ENCODE data around the gene HTR2C.

The HTR2C gene

GRCh38 chrX:114766541-114766940 is 182.7 kb downstream of the HTR2C start:
- TF ChIP-seq POLR2A (IDR thresholded peaks at IDR 0.05; ENCODE audit: low read depth, low read length) (no peak), TAF1 (IDR thresholded peaks at IDR 0.05; ENCODE audit: borderline replicate concordance, low read depth, low read length) (no peak), POLR2AphosphoS5 (IDR thresholded peaks at IDR 0.05; ENCODE audit: low read depth, low read length) (no peak)

GRCh38 chrX:114774691-114775090 is 190.8 kb downstream of the HTR2C start:
- DNase-seq (ENCODE audit: insufficient read length), result no peak
- no peak for FAIRE-seq
- TF ChIP-seq POLR2AphosphoS5 (IDR thresholded peaks at IDR 0.05; ENCODE audit: low read depth, low read length), result no peak
- TF ChIP-seq POLR2A (IDR thresholded peaks at IDR 0.05; ENCODE audit: low read depth, low read length), result no peak
- no peak for TF ChIP-seq TAF1 (IDR thresholded peaks at IDR 0.05; ENCODE audit: borderline replicate concordance, low read depth, low read length)

More at GRCh38 chrX:114766541-114766940, 182.7 kb downstream of the HTR2C start:
- DNase-seq (ENCODE audit: insufficient read length) (no peak), FAIRE-seq (no peak)

- TF ChIP-seq POLR2A (IDR thresholded peaks at IDR 0.05; ENCODE audit: low read depth, low read length) (no peak), POLR2AphosphoS5 (IDR thresholded peaks at IDR 0.05; ENCODE audit: low read depth, low read length) (no peak), TAF1 (IDR thresholded peaks at IDR 0.05; ENCODE audit: borderline replicate concordance, low read depth, low read length) (no peak)
- DNase-seq (ENCODE audit: insufficient read length) (no peak), FAIRE-seq (no peak)
Measured at GRCh38 chrX:114782925-114783324, 199.0 kb downstream of the HTR2C start.

GRCh38 chrX:114787061-114787460 is 203.2 kb downstream of the HTR2C start:
- no peak for TF ChIP-seq POLR2AphosphoS5 (IDR thresholded peaks at IDR 0.05; ENCODE audit: low read depth, low read length)
- TF ChIP-seq POLR2A (IDR thresholded peaks at IDR 0.05; ENCODE audit: low read depth, low read length), result no peak
- no peak for TF ChIP-seq TAF1 (IDR thresholded peaks at IDR 0.05; ENCODE audit: borderline replicate concordance, low read depth, low read length)
- FAIRE-seq, result no peak

GRCh38 chrX:114797494-114797893 is 213.6 kb downstream of the HTR2C start:
- TF ChIP-seq POLR2AphosphoS5 (IDR thresholded peaks at IDR 0.05; ENCODE audit: low read depth, low read length) (no peak), POLR2A (IDR thresholded peaks at IDR 0.05; ENCODE audit: low read depth, low read length) (no peak), TAF1 (IDR thresholded peaks at IDR 0.05; ENCODE audit: borderline replicate concordance, low read depth, low read length) (no peak)
- FAIRE-seq (no peak), DNase-seq (ENCODE audit: insufficient read length) (no peak)

More at GRCh38 chrX:114787061-114787460, 203.2 kb downstream of the HTR2C start:
- DNase-seq (ENCODE audit: insufficient read length), result no peak

- TF ChIP-seq POLR2AphosphoS5 (IDR thresholded peaks at IDR 0.05; ENCODE audit: low read depth, low read length) (no peak), TAF1 (IDR thresholded peaks at IDR 0.05; ENCODE audit: borderline replicate concordance, low read depth, low read length) (no peak), POLR2A (IDR thresholded peaks at IDR 0.05; ENCODE audit: low read depth, low read length) (no peak)
- FAIRE-seq (no peak), DNase-seq (ENCODE audit: insufficient read length) (no peak)
Measured at GRCh38 chrX:114798907-114799306, 215.0 kb downstream of the HTR2C start.

- no peak for FAIRE-seq
- TF ChIP-seq POLR2AphosphoS5 (IDR thresholded peaks at IDR 0.05; ENCODE audit: low read depth, low read length) (no peak), TAF1 (IDR thresholded peaks at IDR 0.05; ENCODE audit: borderline replicate concordance, low read depth, low read length) (no peak), POLR2A (IDR thresholded peaks at IDR 0.05; ENCODE audit: low read depth, low read length) (no peak)
- no peak for DNase-seq (ENCODE audit: insufficient read length)
Measured at GRCh38 chrX:114800719-114801118, 216.8 kb downstream of the HTR2C start.

GRCh38 chrX:114819509-114819908 is 235.6 kb downstream of the HTR2C start:
- FAIRE-seq, result no peak
- DNase-seq (ENCODE audit: insufficient read length), result no peak
- TF ChIP-seq TAF1 (IDR thresholded peaks at IDR 0.05; ENCODE audit: borderline replicate concordance, low read depth, low read length) (no peak), POLR2AphosphoS5 (IDR thresholded peaks at IDR 0.05; ENCODE audit: low read depth, low read length) (no peak), POLR2A (IDR thresholded peaks at IDR 0.05; ENCODE audit: low read depth, low read length) (no peak)

- DNase-seq (ENCODE audit: insufficient read length) (no peak), FAIRE-seq (no peak)
- no peak for TF ChIP-seq TAF1 (IDR thresholded peaks at IDR 0.05; ENCODE audit: borderline replicate concordance, low read depth, low read length)
- TF ChIP-seq POLR2AphosphoS5 (IDR thresholded peaks at IDR 0.05; ENCODE audit: low read depth, low read length), result no peak
- TF ChIP-seq POLR2A (IDR thresholded peaks at IDR 0.05; ENCODE audit: low read depth, low read length), result no peak
Measured at GRCh38 chrX:114841051-114841450, 257.2 kb downstream of the HTR2C start.

- DNase-seq (ENCODE audit: insufficient read length), result no peak
- TF ChIP-seq TAF1 (IDR thresholded peaks at IDR 0.05; ENCODE audit: borderline replicate concordance, low read depth, low read length), result no peak
- TF ChIP-seq POLR2A (IDR thresholded peaks at IDR 0.05; ENCODE audit: low read depth, low read length), result no peak
- TF ChIP-seq POLR2AphosphoS5 (IDR thresholded peaks at IDR 0.05; ENCODE audit: low read depth, low read length), result no peak
- no peak for FAIRE-seq
Measured at GRCh38 chrX:114842181-114842580, 258.3 kb downstream of the HTR2C start.

- no peak for TF ChIP-seq TAF1 (IDR thresholded peaks at IDR 0.05; ENCODE audit: borderline replicate concordance, low read depth, low read length)
- no peak for TF ChIP-seq POLR2A (IDR thresholded peaks at IDR 0.05; ENCODE audit: low read depth, low read length)
- TF ChIP-seq POLR2AphosphoS5 (IDR thresholded peaks at IDR 0.05; ENCODE audit: low read depth, low read length), result no peak
- FAIRE-seq (no peak), DNase-seq (ENCODE audit: insufficient read length) (no peak)
Measured at GRCh38 chrX:114889481-114889880, 305.6 kb downstream of the HTR2C start.

- TF ChIP-seq TAF1 (IDR thresholded peaks at IDR 0.05; ENCODE audit: borderline replicate concordance, low read depth, low read length) (no peak), POLR2AphosphoS5 (IDR thresholded peaks at IDR 0.05; ENCODE audit: low read depth, low read length) (no peak), POLR2A (IDR thresholded peaks at IDR 0.05; ENCODE audit: low read depth, low read length) (no peak)
- no peak for FAIRE-seq
- DNase-seq (ENCODE audit: insufficient read length), result no peak
Measured at GRCh38 chrX:114903618-114904017, 319.7 kb downstream of the HTR2C start.

GRCh38 chrX:114905251-114905650 is 321.4 kb downstream of the HTR2C start:
- DNase-seq (ENCODE audit: insufficient read length) (no peak), FAIRE-seq (no peak)
- no peak for TF ChIP-seq TAF1 (IDR thresholded peaks at IDR 0.05; ENCODE audit: borderline replicate concordance, low read depth, low read length)
- TF ChIP-seq POLR2AphosphoS5 (IDR thresholded peaks at IDR 0.05; ENCODE audit: low read depth, low read length), result no peak
- TF ChIP-seq POLR2A (IDR thresholded peaks at IDR 0.05; ENCODE audit: low read depth, low read length), result no peak

Data from GM12892 (cell line).